Caco-2 (cell line): Measurements from ENCODE around the gene BRSK2. TPM values are rescaled to one million over a fixed set of nuclear protein-coding genes. Genes with fewer than 3 reads are reported as not detected.

Source experiments
- BruUV-seq: library from RNA; stranded (reverse); fragments of 400-500 nt; replicated peaks from 2 replicates; lab custom pipeline; 2021; lab: Mats Ljungman, UMichigan
- CTCF ChIA-PET: fragments of 300-600 bp; sonication (Branson Sonifier 250); formaldehyde crosslinking; loops from one replicate; lab custom pipeline; 2022; ENCODE audit warnings: antibody characterized with exemption; lab: Charles Lee
- POLR2A ChIA-PET: fragments of 300-600 bp; sonication (Branson Sonifier 250); formaldehyde crosslinking; loops from one replicate; lab custom pipeline; 2022; ENCODE audit warnings: antibody characterized with exemption; lab: Charles Lee
- DNase-seq, 2 experiments: peaks; one replicate each; pipeline versions ENCODE4 v3.0.0 to v3.0.0-alpha.2; 2020 to 2022
- H3K27me3 ChIP-seq: replicated peaks from 2 replicates; pipeline ENCODE4 v1.6.0; 2011; ENCODE audit warnings: low read length; ENCODE audit not compliant: control insufficient read depth, insufficient read depth
- H3K36me3 ChIP-seq: 2 replicates; pipeline ENCODE4 v1.5.1; 2011; ENCODE audit warnings: low read length; ENCODE audit not compliant: control insufficient read depth, insufficient read depth
- H3K4me1 ChIP-seq: fragments of 250-450 bp; sonication (Bioruptor Pico); 2 replicates; pipeline ENCODE4 v1.5.1; 2020; ENCODE audit warnings: mild to moderate bottlenecking
- H3K4me3 ChIP-seq: 2 replicates; pipeline ENCODE4 v1.5.1; 2011; ENCODE audit warnings: low read depth, mild to moderate bottlenecking, control low read depth, low read length
- H3K9me3 ChIP-seq: fragments of 250-450 bp; sonication (Bioruptor Pico); 2 replicates; pipeline ENCODE4 v1.5.1; 2020; ENCODE audit warnings: mild to moderate bottlenecking, moderate library complexity
- H3K27ac Mint-ChIP-seq: one replicate; pipeline ENCODE4 v1.8.0; 2022; ENCODE audit warnings: mixed read lengths; ENCODE audit not compliant: unreplicated experiment
- H3K27me3 Mint-ChIP-seq: one replicate; pipeline ENCODE4 v1.8.0; 2022; ENCODE audit warnings: mixed read lengths; ENCODE audit not compliant: insufficient read depth, unreplicated experiment
- H3K36me3 Mint-ChIP-seq: one replicate; pipeline ENCODE4 v1.8.0; 2022; ENCODE audit warnings: mild to moderate bottlenecking, mixed read lengths; ENCODE audit not compliant: insufficient read depth, unreplicated experiment
- H3K4me1 Mint-ChIP-seq: one replicate; pipeline ENCODE4 v1.8.0; 2022; ENCODE audit warnings: low read depth, mixed read lengths; ENCODE audit not compliant: unreplicated experiment
- H3K4me3 Mint-ChIP-seq: one replicate; pipeline ENCODE4 v1.8.0; 2022; ENCODE audit warnings: mild to moderate bottlenecking, moderate library complexity, mixed read lengths; ENCODE audit not compliant: unreplicated experiment
- H3K9me3 Mint-ChIP-seq: one replicate; pipeline ENCODE4 v1.8.0; 2022; ENCODE audit warnings: mixed read lengths; ENCODE audit not compliant: unreplicated experiment
- CTCF ChIP-seq, 2 experiments: fragments of 200-600 bp in 1 of 2; IDR thresholded peaks; 1 replicate in 1 of 2; 2 replicates in 1 of 2; pipeline versions ENCODE4 v1.5.1 to v1.8.0; 2011 to 2022; ENCODE audit warnings: antibody characterized with exemption in 1 of 2, control low read depth in 1 of 2, inconsistent platforms in 1 of 2, low read depth in 1 of 2, low read length in 1 of 2, mild to moderate bottlenecking in 1 of 2, moderate library complexity in 1 of 2; ENCODE audit not compliant: insufficient read depth in 1 of 2, severe bottlenecking in 1 of 2, unreplicated experiment in 1 of 2
- intact Hi-C: fragments of 100-400 bp; cut with micrococcal nuclease; formaldehyde crosslinking; loops from one replicate; pipeline ENCODE4 v1.10.0; 2022; ENCODE audit not compliant: unreplicated experiment
- total RNA-seq: library from RNA; stranded (reverse); gene quantifications from 2 replicates; pipeline ENCODE4 v1.2.3, GENCODE V29; 2022

The BRSK2 gene
- total RNA-seq, 1 experiment from 2014 or later, result 32.8 TPM

- H3K4me1 ChIP-seq, result no peaks in the 10 kb centered on the region
- TF ChIP-seq CTCF (IDR thresholded peaks at IDR 0.05; ENCODE audit: insufficient read depth in 1 of 2, low read depth in 1 of 2, low read length in 1 of 2, severe bottlenecking in 1 of 2, unreplicated experiment in 1 of 2), result no peak
- Mint-ChIP-seq H3K9me3 (no peaks in the 10 kb centered on the region), H3K27ac (no peak overlapping the region), H3K4me3 (no peak overlapping the region), H3K27me3 (no peaks in the 10 kb centered on the region), H3K36me3 (no peaks in the 10 kb centered on the region), H3K4me1 (no peaks in the 10 kb centered on the region)
- DNase-seq, result no peak
- H3K36me3 ChIP-seq, result no peaks in the 10 kb centered on the region
- ChIA-PET POLR2A (no interaction called here), CTCF (no interaction called here)
- no peaks in the 10 kb centered on the region for H3K27me3 ChIP-seq
- BruUV-seq, result no TSS peak
- no peak overlapping the region for H3K4me3 ChIP-seq
- intact Hi-C loops, result no loop called here
- no peaks in the 10 kb centered on the region for H3K9me3 ChIP-seq
Measured at GRCh38 chr11:1487851-1488574, 98.3 kb downstream of the BRSK2 start.

GRCh38 chr11:1488575-1489180 is 98.9 kb downstream of the BRSK2 start:
- no peak overlapping the region for H3K4me3 ChIP-seq
- H3K27me3 Mint-ChIP-seq, result no peaks in the 10 kb centered on the region
- H3K4me1 Mint-ChIP-seq, result no peaks in the 10 kb centered on the region
- DNase-seq, result no peak
- CTCF ChIA-PET, result no interaction called here
- H3K27me3 ChIP-seq, result no peaks in the 10 kb centered on the region
- no peak overlapping the region for H3K4me3 Mint-ChIP-seq
- POLR2A ChIA-PET, result no interaction called here
- TF ChIP-seq CTCF (IDR thresholded peaks at IDR 0.05; ENCODE audit: insufficient read depth in 1 of 2, low read depth in 1 of 2, low read length in 1 of 2, severe bottlenecking in 1 of 2, unreplicated experiment in 1 of 2), result no peak
- H3K9me3 Mint-ChIP-seq, result no peaks in the 10 kb centered on the region
- H3K27ac Mint-ChIP-seq, result no peak overlapping the region
- H3K36me3 Mint-ChIP-seq, result no peaks in the 10 kb centered on the region
- intact Hi-C loops, result no loop called here
- no TSS peak for BruUV-seq
- H3K9me3 ChIP-seq, result no peaks in the 10 kb centered on the region
- H3K4me1 ChIP-seq, result no peaks in the 10 kb centered on the region
- no peaks in the 10 kb centered on the region for H3K36me3 ChIP-seq

GRCh38 chr11:1490651-1491050 is 100.9 kb downstream of the BRSK2 start:
- H3K4me1 ChIP-seq, result no peaks in the 10 kb centered on the region
- no peaks in the 10 kb centered on the region for H3K4me1 Mint-ChIP-seq
- no peak for TF ChIP-seq CTCF (IDR thresholded peaks at IDR 0.05; ENCODE audit: insufficient read depth in 1 of 2, low read depth in 1 of 2, low read length in 1 of 2, severe bottlenecking in 1 of 2, unreplicated experiment in 1 of 2)
- CTCF ChIA-PET, result no interaction called here
- H3K36me3 ChIP-seq, result no peaks in the 10 kb centered on the region
- no peaks in the 10 kb centered on the region for H3K9me3 ChIP-seq
- no peaks in the 10 kb centered on the region for H3K9me3 Mint-ChIP-seq
- no peak overlapping the region for H3K4me3 ChIP-seq
- H3K27me3 ChIP-seq, result no peaks in the 10 kb centered on the region
- no peak for DNase-seq
- intact Hi-C loops, result no loop called here
- no peaks in the 10 kb centered on the region for H3K36me3 Mint-ChIP-seq
- H3K4me3 Mint-ChIP-seq, result no peak overlapping the region
- no peaks in the 10 kb centered on the region for H3K27me3 Mint-ChIP-seq
- H3K27ac Mint-ChIP-seq, result no peak overlapping the region
- BruUV-seq, result no TSS peak
- POLR2A ChIA-PET, result no interaction called here
